Esophagus squamous epithelium (tissue), 5 donors: Measurements from ENCODE around the gene CUL3. TPM values are rescaled to one million over a fixed set of nuclear protein-coding genes. Genes with fewer than 3 reads are reported as not detected.

Source experiments
- DNase-seq: peaks from one replicate; lab custom pipeline; 2025; lab: John Stamatoyannopoulos, UW
- H3K27ac ChIP-seq, 4 donors: fragments of 200-600 bp; sonication (generic); one replicate each; pipeline ENCODE4 v1.5.1; 2016 to 2019; ENCODE audit warnings: mild to moderate bottlenecking in 1 of 4
- H3K27me3 ChIP-seq, 4 donors: fragments of 200-600 bp; sonication (generic); 1 replicate in 3 of 4; 2 replicates in 1 of 4; pipeline versions ENCODE4 v1.5.1 to v1.6.0; 2017 to 2021; ENCODE audit warnings: antibody characterized with exemption in 1 of 4
- H3K36me3 ChIP-seq, 3 donors: fragments of 200-600 bp; sonication (generic); one replicate each; pipeline ENCODE4 v1.5.1; 2016 to 2019
- H3K4me1 ChIP-seq, 3 donors: fragments of 200-600 bp; sonication (generic); one replicate each; pipeline ENCODE4 v1.5.1; 2017 to 2019
- H3K4me3 ChIP-seq, 4 donors: fragments of 200-600 bp; sonication (generic); 1 replicate in 3 of 4; 2 replicates in 1 of 4; pipeline ENCODE4 v1.5.1; 2016 to 2019; ENCODE audit warnings: mild to moderate bottlenecking in 2 of 4, moderate library complexity in 1 of 4
- H3K9me3 ChIP-seq, 3 donors: fragments of 200-600 bp; sonication (generic); one replicate each; pipeline ENCODE4 v1.5.1; 2016 to 2019
- POLR2A ChIP-seq, 4 donors: fragments of 450-650 bp; IDR thresholded peaks; one replicate each; pipeline ENCODE4 v1.6.1; 2017; ENCODE audit warnings: antibody characterized with exemption in 4 of 4, mild to moderate bottlenecking in 4 of 4, moderate library complexity in 3 of 4
- WGBS, 2 donors: methylation state at CpG; one replicate each; pipeline ENCODE4 v1.1.5; 2018; 5-methylcytosine and 5-hydroxymethylcytosine counted together
- intact Hi-C: fragments of 100-400 bp; cut with DNase I; formaldehyde crosslinking; loops from one replicate; pipeline ENCODE4 v1.15.0; 2022
- total RNA-seq, 4 donors: library from RNA; depleted of rRNA; stranded (reverse); fragments of >200 nt; gene quantifications; one replicate each; pipeline ENCODE4 v1.1.0, GENCODE V29; 2016
- TF ChIP-seq, protein P1 (sequence below), 6 experiments: fragments of 450-650 bp in 4 of 6; fragments of 200-600 bp in 2 of 6; sonication (generic) in 2 of 6; IDR thresholded peaks; one replicate each; pipeline ENCODE4 v1.5.1; 2016 to 2019; ENCODE audit warnings: antibody characterized with exemption in 6 of 6, mild to moderate bottlenecking in 4 of 6, moderate library complexity in 4 of 6
- donor health status: DM: yes; HTN: yes; CAD: no.

CUL3 gene
- total RNA-seq, 4 donors from 2014 or later: 59.7 to 91.4 (median 85.2) TPM

DNA sequence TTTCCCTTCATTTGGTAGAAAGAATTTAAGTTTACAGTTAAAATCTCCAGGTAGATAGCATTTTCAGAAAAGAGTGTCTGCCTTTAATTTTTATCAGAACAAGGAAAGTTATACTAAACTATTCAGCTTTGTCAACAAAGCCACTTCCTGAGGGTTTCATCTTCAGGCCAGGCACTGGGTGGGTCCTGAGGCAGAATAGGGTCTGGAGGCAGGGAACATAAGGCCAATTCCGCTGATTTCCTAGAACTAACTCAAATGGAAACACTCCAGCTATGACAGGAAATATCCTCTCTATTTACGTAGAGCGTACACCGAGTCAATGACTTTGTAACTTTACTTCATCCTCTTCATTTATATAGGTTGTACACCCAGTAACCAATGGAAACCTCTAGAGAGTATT lies 150.5 kb downstream of the CUL3 start:
- WGBS, 2 donors: 61 to 86% methylated on average over 4 of the region's 4 CpGs
- Histone ChIP-seq H3K9me3 (no peaks in the 10 kb centered on the region), H3K27ac (no peak overlapping the region), H3K36me3 (no peaks in the 10 kb centered on the region), H3K4me1 (peaks cover 0 to 35% (median 3%) of the 10 kb centered on the region in 3 donors), H3K27me3 (no peaks in the 10 kb centered on the region), H3K4me3 (no peak overlapping the region)
- TF ChIP-seq, protein P1, sequence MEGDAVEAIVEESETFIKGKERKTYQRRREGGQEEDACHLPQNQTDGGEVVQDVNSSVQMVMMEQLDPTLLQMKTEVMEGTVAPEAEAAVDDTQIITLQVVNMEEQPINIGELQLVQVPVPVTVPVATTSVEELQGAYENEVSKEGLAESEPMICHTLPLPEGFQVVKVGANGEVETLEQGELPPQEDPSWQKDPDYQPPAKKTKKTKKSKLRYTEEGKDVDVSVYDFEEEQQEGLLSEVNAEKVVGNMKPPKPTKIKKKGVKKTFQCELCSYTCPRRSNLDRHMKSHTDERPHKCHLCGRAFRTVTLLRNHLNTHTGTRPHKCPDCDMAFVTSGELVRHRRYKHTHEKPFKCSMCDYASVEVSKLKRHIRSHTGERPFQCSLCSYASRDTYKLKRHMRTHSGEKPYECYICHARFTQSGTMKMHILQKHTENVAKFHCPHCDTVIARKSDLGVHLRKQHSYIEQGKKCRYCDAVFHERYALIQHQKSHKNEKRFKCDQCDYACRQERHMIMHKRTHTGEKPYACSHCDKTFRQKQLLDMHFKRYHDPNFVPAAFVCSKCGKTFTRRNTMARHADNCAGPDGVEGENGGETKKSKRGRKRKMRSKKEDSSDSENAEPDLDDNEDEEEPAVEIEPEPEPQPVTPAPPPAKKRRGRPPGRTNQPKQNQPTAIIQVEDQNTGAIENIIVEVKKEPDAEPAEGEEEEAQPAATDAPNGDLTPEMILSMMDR (IDR thresholded peaks at IDR 0.05): no peak
- TF ChIP-seq POLR2A (IDR thresholded peaks at IDR 0.05): no peak
- DNase-seq: no peak
- intact Hi-C loops: no loop called here

DNA sequence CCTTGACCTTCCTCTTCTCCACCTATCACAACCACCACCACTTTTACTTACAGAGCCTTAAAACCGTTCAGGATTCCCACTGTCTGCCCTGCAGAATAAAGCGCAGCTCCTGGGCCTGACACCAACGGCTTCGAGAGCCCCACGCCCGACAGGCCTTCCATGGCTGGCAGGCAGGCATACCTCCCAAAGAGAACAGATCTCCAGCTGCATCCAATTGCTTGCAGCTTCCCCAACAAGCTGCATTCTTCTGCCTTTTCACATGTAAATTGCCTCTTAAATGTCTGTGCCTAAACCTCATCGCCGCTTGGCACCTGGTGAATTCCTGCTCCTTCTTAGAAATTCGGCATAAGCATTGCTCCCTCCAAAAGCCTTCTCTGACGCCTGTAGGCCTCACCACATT lies 151.7 kb downstream of the CUL3 start:
- no peaks in the 10 kb centered on the region for H3K9me3 ChIP-seq
- H3K4me1 ChIP-seq: peaks cover 0 to 23% (median 0%) of the 10 kb centered on the region in 3 donors
- 44 to 78% methylated on average over 10 of the region's 10 CpGs for WGBS, 2 donors
- intact Hi-C loops: no loop called here
- H3K4me3 ChIP-seq: no peak overlapping the region
- no peak for DNase-seq
- no peaks in the 10 kb centered on the region for H3K27me3 ChIP-seq
- TF ChIP-seq, protein P1 (IDR thresholded peaks at IDR 0.05): no peak
- no peak for TF ChIP-seq POLR2A (IDR thresholded peaks at IDR 0.05)
- H3K27ac ChIP-seq: no peak overlapping the region
- no peaks in the 10 kb centered on the region for H3K36me3 ChIP-seq

DNA sequence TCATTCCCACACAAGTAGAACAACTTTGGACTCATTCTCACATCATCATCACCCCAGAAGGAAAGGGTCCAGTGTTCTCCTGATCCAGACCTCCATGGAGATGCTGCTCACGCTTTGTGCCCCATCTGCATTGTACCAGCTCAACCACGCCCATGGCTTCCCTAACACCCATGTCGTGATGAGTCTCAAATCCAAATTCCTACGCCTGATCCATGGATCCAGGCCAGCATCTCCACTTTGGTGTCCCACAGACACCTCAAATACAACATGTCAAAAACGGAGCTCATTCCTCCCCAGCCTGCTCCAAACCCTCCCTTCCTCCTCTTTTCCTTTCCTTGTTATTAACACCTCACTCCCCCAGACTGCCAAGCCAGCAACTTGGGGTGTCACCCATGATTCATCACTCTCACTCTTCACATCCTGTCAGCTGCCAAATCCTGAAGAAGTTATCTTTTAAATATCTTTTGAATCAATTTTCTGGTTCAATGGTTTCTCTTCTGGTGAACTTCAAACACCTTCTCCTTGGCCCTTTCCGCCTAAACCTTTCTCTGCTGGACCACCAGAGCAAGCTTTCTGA lies 153.1 kb downstream of the CUL3 start:
- 69 to 78% methylated on average over 6 of the region's 6 CpGs for WGBS, 2 donors
- H3K4me1 ChIP-seq: peaks cover 0 to 10% (median 0%) of the 10 kb centered on the region in 3 donors
- TF ChIP-seq, protein P1 (IDR thresholded peaks at IDR 0.05): no peak
- TF ChIP-seq POLR2A (IDR thresholded peaks at IDR 0.05): no peak
- H3K27ac ChIP-seq: no peak overlapping the region
- H3K27me3 ChIP-seq: no peaks in the 10 kb centered on the region
- intact Hi-C loops: no loop called here
- H3K9me3 ChIP-seq: no peaks in the 10 kb centered on the region
- DNase-seq: no peak
- no peaks in the 10 kb centered on the region for H3K36me3 ChIP-seq
- no peak overlapping the region for H3K4me3 ChIP-seq

DNA sequence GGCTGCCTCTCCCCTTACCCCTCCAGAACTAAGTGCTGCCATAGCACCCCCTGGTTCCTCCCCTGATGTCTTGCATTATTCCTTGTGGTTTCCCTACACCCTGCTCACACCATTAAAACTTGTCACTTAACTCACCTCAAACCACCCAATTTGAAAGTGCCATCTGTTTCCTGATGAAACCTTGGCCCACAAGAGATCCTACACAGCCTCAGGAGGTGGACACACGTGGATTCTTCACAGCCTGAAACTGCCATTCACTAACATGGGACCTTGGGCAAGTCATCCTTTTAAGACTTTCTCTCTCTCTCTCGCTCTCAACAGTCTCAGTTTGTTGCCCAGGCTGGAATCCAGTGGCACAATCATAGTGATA lies 155.7 kb downstream of the CUL3 start:
- TF ChIP-seq POLR2A (IDR thresholded peaks at IDR 0.05): no peak
- TF ChIP-seq, protein P1 (IDR thresholded peaks at IDR 0.05): no peak
- Histone ChIP-seq H3K4me1 (no peaks in the 10 kb centered on the region), H3K4me3 (no peak overlapping the region), H3K27ac (no peak overlapping the region), H3K36me3 (no peaks in the 10 kb centered on the region), H3K9me3 (no peaks in the 10 kb centered on the region), H3K27me3 (no peaks in the 10 kb centered on the region)
- 27 to 64% methylated on average over 2 of the region's 2 CpGs for WGBS, 2 donors
- intact Hi-C loops: no loop called here
- DNase-seq: no peak

DNA sequence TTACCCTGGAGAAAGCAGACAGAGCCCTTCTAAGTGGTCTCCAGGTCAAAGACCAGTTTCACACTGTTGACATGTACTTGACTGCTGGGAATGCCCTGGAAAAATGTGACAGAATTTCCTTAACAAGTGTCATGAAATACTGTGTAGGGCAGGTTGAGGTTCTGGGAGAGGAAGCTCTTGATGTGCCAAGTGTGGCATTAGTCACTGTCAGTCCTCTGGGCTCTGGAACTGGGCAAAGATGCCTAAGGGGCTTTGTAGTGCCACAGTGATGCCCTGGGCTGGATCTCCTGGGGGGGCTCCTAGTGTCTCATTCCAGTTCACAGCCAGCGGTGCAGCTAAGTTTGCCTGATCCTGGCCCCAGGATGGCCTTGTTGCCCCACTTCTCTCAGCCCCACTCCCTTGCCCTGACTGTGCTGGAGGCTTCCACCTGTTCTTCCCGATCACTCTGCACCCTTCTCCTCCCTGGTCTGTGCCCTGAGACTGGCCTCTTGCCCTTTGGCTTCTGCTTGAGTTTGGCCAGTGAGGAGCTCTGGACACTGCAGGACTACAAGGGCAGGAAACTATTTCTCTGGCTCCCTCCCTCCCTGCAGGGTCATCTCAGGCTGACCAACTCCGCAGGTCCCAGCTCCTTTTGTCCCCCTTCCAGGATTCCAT lies 156.2 kb downstream of the CUL3 start:
- intact Hi-C loops: no loop called here
- Histone ChIP-seq H3K9me3 (no peaks in the 10 kb centered on the region), H3K27ac (no peak overlapping the region), H3K27me3 (no peaks in the 10 kb centered on the region), H3K4me1 (no peaks in the 10 kb centered on the region), H3K36me3 (no peaks in the 10 kb centered on the region), H3K4me3 (no peak overlapping the region)
- TF ChIP-seq POLR2A (IDR thresholded peaks at IDR 0.05): no peak
- TF ChIP-seq, protein P1 (IDR thresholded peaks at IDR 0.05): no peak
- no peak for DNase-seq
- WGBS, 2 donors: 50 to 92% methylated on average over 1 to 3 of the region's 3 CpGs
